GM10847 (cell line): ENCODE data around the gene PPIA.

Source experiments
- POLR2A ChIP-seq: IDR thresholded peaks from 2 replicates; pipeline ENCODE4 v1.6.1; 2011; ENCODE audit not compliant: insufficient read length; ENCODE audit errors: extremely low read depth

PPIA gene

GRCh38 chr7:44797329-44798258 is 1.1 kb downstream of the PPIA start:
- TF ChIP-seq POLR2A, result no peak

- TF ChIP-seq POLR2A, result no peak
Observed at GRCh38 chr7:44798649-44799305, 2.3 kb downstream of the PPIA start.

GRCh38 chr7:44799939-44800338 is 3.5 kb downstream of the PPIA start:
- TF ChIP-seq POLR2A, result no peak

- no peak for TF ChIP-seq POLR2A
Observed at GRCh38 chr7:44801890-44802289, 5.4 kb downstream of the PPIA start.

- TF ChIP-seq POLR2A, result no peak
Observed at GRCh38 chr7:44802418-44803025, 6.0 kb downstream of the PPIA start.

- TF ChIP-seq POLR2A, result no peak
Observed at GRCh38 chr7:44805950-44806349, 9.5 kb downstream of the PPIA start.

- no peak for TF ChIP-seq POLR2A
Observed at GRCh38 chr7:44808914-44809393, 12.5 kb downstream of the PPIA start.

- no peak for TF ChIP-seq POLR2A
Observed at GRCh38 chr7:44811093-44811492, 14.6 kb downstream of the PPIA start.

GRCh38 chr7:44811571-44811970 is 15.1 kb downstream of the PPIA start:
- no peak for TF ChIP-seq POLR2A

GRCh38 chr7:44814919-44815318 is 18.4 kb downstream of the PPIA start:
- no peak for TF ChIP-seq POLR2A

- no peak for TF ChIP-seq POLR2A
Observed at GRCh38 chr7:44819292-44819691, 22.8 kb downstream of the PPIA start.

- no peak for TF ChIP-seq POLR2A
Observed at GRCh38 chr7:44823255-44823781, 26.8 kb downstream of the PPIA start.

- TF ChIP-seq POLR2A, result no peak
Observed at GRCh38 chr7:44824894-44825526, 28.5 kb downstream of the PPIA start.

- TF ChIP-seq POLR2A, result no peak
Observed at GRCh38 chr7:44827567-44827966, 31.1 kb downstream of the PPIA start.

GRCh38 chr7:44838751-44839150 is 42.3 kb downstream of the PPIA start:
- TF ChIP-seq POLR2A, result no peak
